Measurements from ENCODE around the gene METTL6. TPM values are rescaled to one million over a fixed set of nuclear protein-coding genes. Genes with fewer than 3 reads are reported as not detected.
"Not testable (repeated sequence)": the region's sequence is repeated elsewhere in the genome, so short reads cannot be mapped to it uniquely, and the experiment has no call there.

METTL6 gene
- total RNA-seq, 1 experiment from 2014 or later = 18.9 TPM

DNA sequence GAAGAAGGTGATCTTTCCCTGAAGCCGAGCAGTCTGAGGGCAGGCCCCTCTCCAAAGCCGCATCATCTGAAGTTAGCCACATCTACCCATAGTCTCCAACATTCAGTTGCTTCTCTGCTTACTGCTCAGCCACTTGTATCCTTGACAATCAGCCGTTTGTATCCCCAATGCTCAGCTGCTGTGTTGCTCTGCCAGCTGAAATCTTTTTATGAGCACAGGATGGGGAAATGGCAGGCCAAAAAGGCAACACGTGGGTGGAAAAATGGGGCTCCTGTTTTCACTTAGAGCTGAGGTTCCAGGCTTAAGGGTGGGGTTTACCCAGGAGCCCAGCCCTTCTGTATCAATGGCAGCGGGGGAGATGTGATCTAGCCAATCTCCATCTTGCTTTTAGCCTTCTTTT, 36.3 kb downstream of the METTL6 start:
- Histone ChIP-seq H3K36me3 (ENCODE audit: control insufficient read depth, insufficient read depth, low read length) (no peaks in the 10 kb centered on the region), H3K4me3 (ENCODE audit: low read depth, low read length) (no peak overlapping the region), H3K9me3 (peaks cover 4% of the 10 kb centered on the region; the same call in 1 of the 2 replicates), H3K27me3 (replicated peaks; ENCODE audit: control insufficient read depth, insufficient read depth, low read length) (no peaks in the 10 kb centered on the region), H3K4me1 (no peaks in the 10 kb centered on the region; the same call in 1 of the 2 replicates)
- Mint-ChIP-seq H3K36me3 (ENCODE audit: insufficient read depth, unreplicated experiment) (peaks cover 6% of the 10 kb centered on the region), H3K9me3 (ENCODE audit: unreplicated experiment) (no peaks in the 10 kb centered on the region), H3K4me3 (ENCODE audit: unreplicated experiment) (no peak overlapping the region), H3K27ac (ENCODE audit: unreplicated experiment) (no peak overlapping the region), H3K4me1 (ENCODE audit: low read depth, unreplicated experiment) (no peaks in the 10 kb centered on the region), H3K27me3 (ENCODE audit: insufficient read depth, unreplicated experiment) (no peaks in the 10 kb centered on the region)
- ChIA-PET CTCF (no interaction called here), POLR2A (no interaction called here)
- no TSS peak for BruUV-seq (replicated peaks)
- intact Hi-C loops (cut with micrococcal nuclease; ENCODE audit: unreplicated experiment) = no loop called here
- TF ChIP-seq, protein P1, sequence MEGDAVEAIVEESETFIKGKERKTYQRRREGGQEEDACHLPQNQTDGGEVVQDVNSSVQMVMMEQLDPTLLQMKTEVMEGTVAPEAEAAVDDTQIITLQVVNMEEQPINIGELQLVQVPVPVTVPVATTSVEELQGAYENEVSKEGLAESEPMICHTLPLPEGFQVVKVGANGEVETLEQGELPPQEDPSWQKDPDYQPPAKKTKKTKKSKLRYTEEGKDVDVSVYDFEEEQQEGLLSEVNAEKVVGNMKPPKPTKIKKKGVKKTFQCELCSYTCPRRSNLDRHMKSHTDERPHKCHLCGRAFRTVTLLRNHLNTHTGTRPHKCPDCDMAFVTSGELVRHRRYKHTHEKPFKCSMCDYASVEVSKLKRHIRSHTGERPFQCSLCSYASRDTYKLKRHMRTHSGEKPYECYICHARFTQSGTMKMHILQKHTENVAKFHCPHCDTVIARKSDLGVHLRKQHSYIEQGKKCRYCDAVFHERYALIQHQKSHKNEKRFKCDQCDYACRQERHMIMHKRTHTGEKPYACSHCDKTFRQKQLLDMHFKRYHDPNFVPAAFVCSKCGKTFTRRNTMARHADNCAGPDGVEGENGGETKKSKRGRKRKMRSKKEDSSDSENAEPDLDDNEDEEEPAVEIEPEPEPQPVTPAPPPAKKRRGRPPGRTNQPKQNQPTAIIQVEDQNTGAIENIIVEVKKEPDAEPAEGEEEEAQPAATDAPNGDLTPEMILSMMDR (IDR thresholded peaks at IDR 0.05; ENCODE audit: insufficient read depth in 1 of 2, low read depth in 1 of 2, low read length in 1 of 2, severe bottlenecking in 1 of 2, unreplicated experiment in 1 of 2) = no peak
- DNase-seq = no peak

DNA sequence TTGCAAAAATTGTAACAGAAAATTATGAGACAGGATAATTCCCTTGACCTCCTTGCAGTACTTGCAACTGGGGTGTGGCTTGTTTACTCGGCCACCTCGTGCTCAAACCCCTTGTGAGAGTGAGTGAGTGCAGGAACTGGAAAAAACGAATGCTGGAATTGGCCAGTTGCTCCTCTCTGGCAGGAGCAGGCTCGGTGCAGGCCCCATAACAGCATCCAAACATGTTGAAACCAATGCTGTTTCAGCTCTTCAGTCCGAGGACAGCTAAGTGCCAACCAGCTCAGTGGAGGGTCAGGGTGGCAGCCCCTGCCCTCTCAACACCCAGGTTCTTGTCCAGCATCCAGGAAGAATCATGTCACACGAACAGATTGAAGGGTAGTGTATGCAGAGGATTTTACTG, 36.9 kb downstream of the METTL6 start:
- ChIA-PET POLR2A (no interaction called here), CTCF (no interaction called here)
- Mint-ChIP-seq H3K27ac (ENCODE audit: unreplicated experiment) (no peak overlapping the region), H3K27me3 (ENCODE audit: insufficient read depth, unreplicated experiment) (no peaks in the 10 kb centered on the region), H3K9me3 (ENCODE audit: unreplicated experiment) (no peaks in the 10 kb centered on the region), H3K4me3 (ENCODE audit: unreplicated experiment) (no peak overlapping the region), H3K36me3 (ENCODE audit: insufficient read depth, unreplicated experiment) (peaks cover 6% of the 10 kb centered on the region), H3K4me1 (ENCODE audit: low read depth, unreplicated experiment) (no peaks in the 10 kb centered on the region)
- no peaks in the 10 kb centered on the region; the same call in 1 of the 2 replicates for H3K4me1 ChIP-seq
- H3K4me3 ChIP-seq (ENCODE audit: low read depth, low read length) = no peak overlapping the region
- H3K9me3 ChIP-seq = peaks cover 6% of the 10 kb centered on the region; the same call in 1 of the 2 replicates
- no TSS peak for BruUV-seq (replicated peaks)
- TF ChIP-seq, protein P1 (IDR thresholded peaks at IDR 0.05; ENCODE audit: insufficient read depth in 1 of 2, low read depth in 1 of 2, low read length in 1 of 2, severe bottlenecking in 1 of 2, unreplicated experiment in 1 of 2) = no peak
- intact Hi-C loops (cut with micrococcal nuclease; ENCODE audit: unreplicated experiment) = no loop called here
- no peaks in the 10 kb centered on the region for H3K36me3 ChIP-seq (ENCODE audit: control insufficient read depth, insufficient read depth, low read length)
- no peaks in the 10 kb centered on the region for H3K27me3 ChIP-seq (replicated peaks; ENCODE audit: control insufficient read depth, insufficient read depth, low read length)
- no peak for DNase-seq

DNA sequence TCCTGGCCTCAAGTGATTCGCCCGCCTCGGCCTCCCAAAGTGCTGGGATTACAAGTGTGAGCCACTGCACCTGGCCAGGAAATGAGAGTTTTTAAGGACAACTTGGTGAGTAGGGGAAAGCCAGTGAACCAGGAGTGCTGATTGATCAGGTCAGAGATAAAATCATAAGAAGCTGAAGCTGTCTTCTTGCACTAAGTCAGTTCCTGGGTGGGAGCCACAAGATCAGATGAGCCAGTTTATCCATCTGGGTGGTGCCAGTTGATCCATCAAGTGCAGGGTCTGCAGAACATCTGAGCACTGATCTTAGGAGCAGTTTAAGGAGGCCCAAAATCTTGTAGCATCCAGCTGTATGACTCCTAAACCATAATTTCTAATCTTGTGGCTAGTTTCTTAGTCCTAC, 39.0 kb downstream of the METTL6 start:
- H3K36me3 ChIP-seq (ENCODE audit: control insufficient read depth, insufficient read depth, low read length); BruUV-seq (replicated peaks); H3K4me1 ChIP-seq; H3K27me3 ChIP-seq (replicated peaks; ENCODE audit: control insufficient read depth, insufficient read depth, low read length); H3K4me3 Mint-ChIP-seq (ENCODE audit: unreplicated experiment); intact Hi-C loops (cut with micrococcal nuclease; ENCODE audit: unreplicated experiment); DNase-seq; H3K4me3 ChIP-seq (ENCODE audit: low read depth, low read length); H3K27me3 Mint-ChIP-seq (ENCODE audit: insufficient read depth, unreplicated experiment); H3K27ac Mint-ChIP-seq (ENCODE audit: unreplicated experiment); H3K36me3 Mint-ChIP-seq (ENCODE audit: insufficient read depth, unreplicated experiment); CTCF ChIA-PET; H3K9me3 Mint-ChIP-seq (ENCODE audit: unreplicated experiment); POLR2A ChIA-PET; H3K4me1 Mint-ChIP-seq (ENCODE audit: low read depth, unreplicated experiment); H3K9me3 ChIP-seq: not testable (repeated sequence)

DNA sequence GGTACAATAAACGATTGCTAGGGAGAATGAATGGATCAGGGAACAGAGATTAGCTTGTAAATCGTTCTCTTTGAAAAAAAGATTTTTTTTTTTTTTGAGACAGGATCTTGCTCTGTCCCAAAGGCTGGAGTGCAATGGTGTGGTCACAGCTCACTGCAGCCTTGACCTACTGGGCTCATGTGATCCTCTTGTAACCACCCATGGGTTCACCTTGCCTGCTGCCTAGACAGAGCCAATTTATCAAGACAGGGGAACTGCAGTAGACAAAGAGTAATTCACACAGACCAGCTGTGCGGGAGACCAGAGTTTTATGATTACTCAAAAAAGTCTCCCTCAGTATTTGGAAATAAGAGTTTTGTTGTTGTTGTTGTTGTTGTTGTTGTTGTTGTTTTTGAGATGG, 39.6 kb downstream of the METTL6 start:
- H3K36me3 Mint-ChIP-seq (ENCODE audit: insufficient read depth, unreplicated experiment) = peaks cover 6% of the 10 kb centered on the region
- POLR2A ChIA-PET = no interaction called here
- no peak overlapping the region for H3K4me3 Mint-ChIP-seq (ENCODE audit: unreplicated experiment)
- H3K9me3 ChIP-seq = peaks cover 6% of the 10 kb centered on the region; the same call in 1 of the 2 replicates
- H3K4me1 Mint-ChIP-seq (ENCODE audit: low read depth, unreplicated experiment) = no peaks in the 10 kb centered on the region
- no peaks in the 10 kb centered on the region for H3K9me3 Mint-ChIP-seq (ENCODE audit: unreplicated experiment)
- H3K27me3 ChIP-seq (replicated peaks; ENCODE audit: control insufficient read depth, insufficient read depth, low read length) = no peaks in the 10 kb centered on the region
- no peak overlapping the region for H3K4me3 ChIP-seq (ENCODE audit: low read depth, low read length)
- no peak for DNase-seq
- H3K27ac Mint-ChIP-seq (ENCODE audit: unreplicated experiment) = no peak overlapping the region
- CTCF ChIA-PET = no interaction called here
- H3K4me1 ChIP-seq = peaks cover 7% of the 10 kb centered on the region
- TF ChIP-seq, protein P1 (IDR thresholded peaks at IDR 0.05; ENCODE audit: insufficient read depth in 1 of 2, low read depth in 1 of 2, low read length in 1 of 2, severe bottlenecking in 1 of 2, unreplicated experiment in 1 of 2) = no peak
- H3K36me3 ChIP-seq (ENCODE audit: control insufficient read depth, insufficient read depth, low read length) = no peaks in the 10 kb centered on the region
- H3K27me3 Mint-ChIP-seq (ENCODE audit: insufficient read depth, unreplicated experiment) = no peaks in the 10 kb centered on the region
- intact Hi-C loops (cut with micrococcal nuclease; ENCODE audit: unreplicated experiment) = no loop called here
- no TSS peak for BruUV-seq (replicated peaks)
